Body of pancreas (tissue), 4 donors: ENCODE results near the gene WDR33.

Experiments
- POLR2A ChIP-seq, 3 donors: fragments of 450-650 bp; IDR thresholded peaks; one replicate each; pipeline ENCODE4 v1.6.1; 2016; ENCODE audit warnings: antibody characterized with exemption in 3 of 3, mild to moderate bottlenecking in 2 of 3
- TF ChIP-seq, protein P1 (sequence below), 7 experiments: fragments of 450-650 bp in 4 of 7; fragments of 200-600 bp in 3 of 7; sonication (generic) in 3 of 7; IDR thresholded peaks; one replicate each; pipeline ENCODE4 v1.5.1; 2016 to 2019; ENCODE audit warnings: antibody characterized with exemption in 7 of 7

DNA sequence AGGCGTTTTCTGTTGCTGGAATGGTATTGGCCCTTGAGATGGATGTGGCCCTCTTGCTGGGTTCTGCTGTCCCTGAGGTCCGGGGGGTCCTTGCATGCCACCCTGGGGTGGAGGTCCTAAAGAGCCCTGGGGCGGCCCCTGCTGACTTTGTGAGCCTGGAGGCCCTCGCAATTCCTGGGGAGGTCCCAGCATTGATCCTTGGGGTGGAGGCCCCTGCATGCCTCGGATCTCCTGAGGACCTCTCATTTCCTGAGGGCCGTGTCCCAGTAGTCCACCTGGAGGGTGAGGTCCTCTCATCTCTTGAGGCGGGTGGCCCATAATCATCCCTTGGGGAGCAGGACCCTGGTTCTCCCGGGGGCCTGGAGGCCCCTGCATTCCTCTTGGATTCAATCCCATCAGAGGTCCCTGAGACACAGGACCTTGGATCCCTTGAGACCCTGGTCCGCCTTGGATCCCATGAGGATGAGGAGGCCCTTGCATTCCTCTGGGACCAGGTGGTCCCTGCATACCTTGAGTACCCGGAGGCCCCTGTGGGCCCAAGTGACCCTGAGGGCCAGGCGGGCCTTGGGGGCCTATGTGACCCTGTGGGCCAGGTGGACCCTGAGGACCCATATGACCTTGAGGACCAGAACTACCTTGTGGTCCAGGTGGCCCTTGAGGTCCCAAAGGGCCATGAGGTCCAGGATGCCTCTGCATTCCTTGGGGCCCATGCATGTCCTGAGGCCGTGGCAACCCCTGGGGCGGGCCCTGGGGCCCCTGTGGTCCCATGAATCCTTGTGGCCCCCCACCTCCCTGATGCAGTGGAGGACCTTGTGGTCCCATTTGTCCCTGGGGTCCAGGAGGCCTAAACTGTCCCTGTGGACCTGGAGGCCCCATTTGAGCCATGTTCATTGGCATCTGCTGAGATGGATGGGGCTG, 91.4 kb downstream of the WDR33 start:
- no peak for TF ChIP-seq POLR2A (IDR thresholded peaks at IDR 0.05)
- TF ChIP-seq, protein P1, sequence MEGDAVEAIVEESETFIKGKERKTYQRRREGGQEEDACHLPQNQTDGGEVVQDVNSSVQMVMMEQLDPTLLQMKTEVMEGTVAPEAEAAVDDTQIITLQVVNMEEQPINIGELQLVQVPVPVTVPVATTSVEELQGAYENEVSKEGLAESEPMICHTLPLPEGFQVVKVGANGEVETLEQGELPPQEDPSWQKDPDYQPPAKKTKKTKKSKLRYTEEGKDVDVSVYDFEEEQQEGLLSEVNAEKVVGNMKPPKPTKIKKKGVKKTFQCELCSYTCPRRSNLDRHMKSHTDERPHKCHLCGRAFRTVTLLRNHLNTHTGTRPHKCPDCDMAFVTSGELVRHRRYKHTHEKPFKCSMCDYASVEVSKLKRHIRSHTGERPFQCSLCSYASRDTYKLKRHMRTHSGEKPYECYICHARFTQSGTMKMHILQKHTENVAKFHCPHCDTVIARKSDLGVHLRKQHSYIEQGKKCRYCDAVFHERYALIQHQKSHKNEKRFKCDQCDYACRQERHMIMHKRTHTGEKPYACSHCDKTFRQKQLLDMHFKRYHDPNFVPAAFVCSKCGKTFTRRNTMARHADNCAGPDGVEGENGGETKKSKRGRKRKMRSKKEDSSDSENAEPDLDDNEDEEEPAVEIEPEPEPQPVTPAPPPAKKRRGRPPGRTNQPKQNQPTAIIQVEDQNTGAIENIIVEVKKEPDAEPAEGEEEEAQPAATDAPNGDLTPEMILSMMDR (IDR thresholded peaks at IDR 0.05) = no peak
